ENCODE data around the gene NDUFB11. TPM values are rescaled to one million over a fixed set of nuclear protein-coding genes. Genes with fewer than 3 reads are reported as not detected.

Gene NDUFB11
- 60.7 and 78.8 TPM in 2 replicates for total RNA-seq

DNA sequence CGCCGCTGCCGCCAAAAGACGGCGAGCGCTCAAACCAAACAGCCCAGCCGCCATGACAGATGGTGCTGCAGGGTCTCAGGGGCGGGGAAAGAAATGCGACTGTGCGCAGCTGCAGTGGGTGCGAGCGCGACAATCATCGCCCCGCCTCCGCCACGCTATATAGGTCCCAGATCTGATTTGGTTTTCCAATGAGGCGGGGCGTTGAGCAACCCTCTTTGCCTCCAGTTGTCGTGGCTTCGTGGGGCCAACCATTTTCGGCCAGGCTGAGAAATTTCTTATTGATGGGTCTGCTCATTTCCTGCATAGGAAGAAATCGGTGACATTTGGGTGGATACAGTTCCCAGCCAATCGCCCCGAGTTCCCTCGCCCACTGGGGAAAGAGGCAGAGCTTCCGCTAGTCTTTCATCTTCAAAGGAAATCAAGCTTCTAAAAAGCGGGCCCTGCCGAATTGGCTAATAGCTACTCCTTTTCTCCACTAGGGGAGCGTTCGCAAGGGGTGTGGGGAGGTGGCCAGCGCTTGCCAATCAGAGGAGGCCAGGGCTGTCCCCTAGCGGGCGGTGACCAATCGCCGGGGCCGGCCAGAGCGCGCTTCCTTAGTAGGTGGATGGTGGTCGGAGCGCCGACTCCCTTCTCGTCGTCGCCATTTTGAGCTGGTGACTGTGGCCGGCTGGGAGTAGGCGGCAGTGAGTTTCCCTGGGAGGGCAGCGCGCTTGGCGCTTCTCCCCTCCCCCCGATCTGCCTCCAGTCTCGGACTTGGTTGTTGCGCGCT is at the start of gene NDUFB11, which contains the start of gene RBM10:
TSS of gene NDUFB11 (minus strand) at position 77 of the 769 bp plus-strand sequence. CDS start at position 54, 23 bp downstream.
TSS of gene RBM10 (plus strand) at position 596 of the 769 bp plus-strand sequence. CDS start 2,261 bp downstream, outside the sequence.
- DNase-seq (ENCODE audit: extremely low read depth, low read depth, low spot score), result peak; percentile 60

DNA sequence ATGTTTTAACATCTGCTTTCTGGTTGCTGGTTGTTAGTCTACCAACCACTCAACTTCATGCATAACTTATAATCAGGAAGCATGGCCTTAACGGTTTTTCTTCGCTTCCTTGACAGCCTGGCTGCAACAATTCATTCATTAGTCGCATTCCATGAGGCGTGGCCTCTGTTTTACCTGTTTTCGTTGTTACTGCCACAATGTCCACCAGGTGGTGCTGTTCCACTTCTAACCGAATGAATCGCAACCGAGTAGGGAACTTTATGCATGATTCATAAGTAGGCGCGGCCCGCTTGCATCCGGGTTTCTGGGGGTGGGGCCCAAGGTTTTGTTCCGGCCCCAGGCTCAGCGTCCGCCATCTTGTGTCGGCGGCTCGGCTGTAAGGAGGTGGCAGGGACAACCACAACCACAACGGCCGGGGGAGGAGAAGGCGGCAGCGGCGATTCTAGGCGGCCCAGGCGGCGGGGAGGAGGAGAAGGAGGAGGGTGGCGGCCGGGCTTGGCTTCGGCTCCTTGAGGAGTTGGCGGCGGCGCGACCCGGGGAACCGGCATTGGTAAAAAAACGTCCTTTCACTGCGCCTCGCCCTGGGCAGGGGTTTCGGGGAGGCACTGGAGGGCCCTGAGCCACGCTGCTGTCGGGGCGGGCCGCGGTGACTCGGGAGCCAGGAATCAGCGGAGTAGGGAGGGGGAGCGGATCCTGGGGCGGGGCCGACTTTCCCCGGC is 49.1 kb upstream of the NDUFB11 start, which contains the start of gene UBA1:
TSS of gene UBA1 (plus strand) at position 355 of the 719 bp plus-strand sequence. CDS start 4,974 bp downstream, outside the sequence.
- peak; percentile 97 for DNase-seq (ENCODE audit: extremely low read depth, low read depth, low spot score)

DNA sequence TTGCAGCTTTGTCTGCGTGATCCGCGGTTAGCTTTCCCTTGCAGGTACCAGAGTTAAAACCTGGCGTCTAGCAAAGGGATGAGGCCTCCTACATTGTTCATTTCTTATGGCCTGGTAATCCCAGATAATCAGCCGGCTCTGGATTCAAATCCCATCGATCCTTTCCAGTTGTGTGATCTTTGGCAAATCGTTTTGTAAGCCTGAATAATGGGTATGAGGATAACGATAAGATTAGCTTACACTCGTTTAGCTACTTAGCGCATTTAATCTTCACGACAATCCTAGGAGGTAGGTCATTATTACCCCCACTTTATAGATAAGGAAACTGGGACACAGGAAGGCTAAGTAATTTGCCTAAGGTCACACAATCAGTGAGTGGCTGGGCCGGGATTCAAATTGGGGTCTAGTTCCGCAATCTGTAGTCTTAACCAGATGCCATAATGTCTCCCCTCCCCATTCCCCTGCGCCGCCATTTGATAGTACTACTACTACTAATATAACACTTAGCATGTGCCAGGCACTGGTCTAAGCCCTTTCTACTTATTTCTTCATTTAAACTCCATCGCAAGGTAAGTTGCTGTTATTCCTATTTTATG is 47.4 kb upstream of the NDUFB11 start:
- no peak for DNase-seq (ENCODE audit: extremely low read depth, low read depth, low spot score)

- DNase-seq (ENCODE audit: extremely low read depth, low read depth, low spot score), result no peak
Measured at GRCh38 chrX:47191331-47191730, 46.8 kb upstream of the NDUFB11 start.

GRCh38 chrX:47190445-47191269 is 46.2 kb upstream of the NDUFB11 start:
- peak; percentile 39 for DNase-seq (ENCODE audit: extremely low read depth, low read depth, low spot score)

DNA sequence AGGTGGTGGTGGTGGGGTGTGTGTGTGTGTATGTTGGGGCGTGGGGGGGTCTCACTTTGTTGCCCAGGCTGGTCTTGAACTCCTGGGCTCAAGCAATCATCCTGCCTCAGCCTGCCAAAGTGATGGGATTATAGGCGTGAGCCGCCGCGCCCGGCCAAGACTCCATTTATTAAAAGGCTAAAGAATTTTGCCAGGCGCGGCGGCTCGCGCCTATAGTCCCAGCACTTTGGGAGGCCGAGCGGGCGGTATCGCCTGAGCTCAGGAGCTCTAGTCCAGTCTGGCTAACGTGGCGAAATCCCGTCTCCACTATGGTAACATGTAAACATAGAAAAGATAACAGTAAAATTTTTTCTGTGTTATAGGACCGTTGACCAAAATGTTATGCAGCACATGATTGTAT is 45.4 kb upstream of the NDUFB11 start:
- DNase-seq (ENCODE audit: extremely low read depth, low read depth, low spot score), result no peak

DNA sequence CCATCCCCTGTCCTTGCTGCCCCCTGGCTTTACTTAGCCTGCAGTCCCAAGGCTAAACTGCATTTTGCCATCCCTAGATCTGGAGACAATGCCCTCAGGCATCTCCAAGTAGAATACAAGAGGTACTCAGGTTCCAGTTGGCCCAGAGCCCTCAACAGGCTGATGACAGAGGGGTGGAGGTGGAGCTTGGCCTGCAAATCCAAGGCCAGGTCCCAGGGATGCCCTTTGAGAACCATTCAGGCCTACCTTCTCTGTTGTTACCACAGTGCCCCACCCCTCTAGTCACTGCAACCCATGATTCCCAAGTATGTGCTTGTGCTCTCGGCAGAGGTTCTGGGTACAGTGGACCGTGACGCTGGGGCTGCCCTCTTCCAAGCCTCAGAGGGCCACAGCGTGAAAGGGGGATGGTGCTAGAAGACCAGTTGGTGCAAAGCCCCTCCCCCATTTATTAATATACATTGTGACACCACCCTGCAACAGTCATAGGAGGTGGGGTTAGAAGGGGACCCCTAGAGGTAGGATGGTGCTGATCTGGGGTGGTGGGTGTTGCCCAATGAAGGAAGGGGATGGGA is 42.7 kb upstream of the NDUFB11 start:
- no peak for DNase-seq (ENCODE audit: extremely low read depth, low read depth, low spot score)

DNA sequence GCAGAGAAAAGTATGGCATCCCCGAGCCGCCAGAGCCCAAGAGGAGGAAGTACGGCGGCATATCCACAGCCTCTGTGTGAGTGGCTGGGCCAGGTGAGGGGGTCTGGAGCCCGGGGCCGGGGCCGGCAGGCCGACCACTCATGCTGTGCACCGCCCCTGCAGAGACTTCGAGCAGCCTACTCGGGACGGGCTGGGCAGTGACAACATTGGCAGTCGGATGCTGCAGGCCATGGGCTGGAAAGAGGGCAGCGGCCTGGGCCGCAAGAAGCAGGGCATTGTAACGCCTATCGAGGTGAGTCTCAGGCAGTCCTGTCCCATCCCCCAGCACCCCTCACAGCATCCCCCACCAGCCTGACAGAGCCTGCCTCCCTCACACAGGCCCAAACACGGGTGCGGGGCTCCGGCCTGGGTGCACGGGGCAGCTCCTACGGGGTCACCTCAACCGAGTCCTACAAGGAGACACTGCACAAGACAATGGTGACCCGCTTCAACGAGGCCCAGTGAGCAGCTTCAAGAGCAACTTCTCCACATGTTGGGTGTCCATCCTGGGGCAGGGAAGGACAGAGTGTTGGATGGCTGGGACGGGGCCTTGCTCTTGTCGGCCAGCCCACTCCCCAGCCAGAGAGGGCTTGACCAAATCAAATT is 41.7 kb upstream of the NDUFB11 start:
- no peak for DNase-seq (ENCODE audit: extremely low read depth, low read depth, low spot score)

- no peak for DNase-seq (ENCODE audit: extremely low read depth, low read depth, low spot score)
Measured at GRCh38 chrX:47185241-47185640, 40.7 kb upstream of the NDUFB11 start.

DNA sequence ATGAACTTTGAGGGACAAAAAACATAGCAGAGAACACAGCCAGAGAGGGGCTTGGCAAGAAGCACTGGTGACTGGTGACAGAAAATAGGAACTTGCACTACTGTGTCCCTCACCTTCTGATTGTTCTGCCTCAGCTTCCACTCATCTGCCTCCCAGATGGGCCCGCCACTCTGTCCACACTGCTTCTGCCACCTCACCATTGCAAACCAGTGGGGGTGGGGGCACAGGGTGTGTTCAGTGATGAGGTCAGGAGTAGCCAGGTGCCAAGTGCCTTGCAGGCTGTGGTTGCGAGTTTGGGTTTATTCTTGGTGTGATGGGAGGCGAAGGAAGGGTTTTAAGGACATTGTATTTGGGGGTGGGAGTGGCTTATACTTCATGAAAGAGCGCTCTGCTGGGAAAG is 40.0 kb upstream of the NDUFB11 start:
- no peak for DNase-seq (ENCODE audit: extremely low read depth, low read depth, low spot score)

DNA sequence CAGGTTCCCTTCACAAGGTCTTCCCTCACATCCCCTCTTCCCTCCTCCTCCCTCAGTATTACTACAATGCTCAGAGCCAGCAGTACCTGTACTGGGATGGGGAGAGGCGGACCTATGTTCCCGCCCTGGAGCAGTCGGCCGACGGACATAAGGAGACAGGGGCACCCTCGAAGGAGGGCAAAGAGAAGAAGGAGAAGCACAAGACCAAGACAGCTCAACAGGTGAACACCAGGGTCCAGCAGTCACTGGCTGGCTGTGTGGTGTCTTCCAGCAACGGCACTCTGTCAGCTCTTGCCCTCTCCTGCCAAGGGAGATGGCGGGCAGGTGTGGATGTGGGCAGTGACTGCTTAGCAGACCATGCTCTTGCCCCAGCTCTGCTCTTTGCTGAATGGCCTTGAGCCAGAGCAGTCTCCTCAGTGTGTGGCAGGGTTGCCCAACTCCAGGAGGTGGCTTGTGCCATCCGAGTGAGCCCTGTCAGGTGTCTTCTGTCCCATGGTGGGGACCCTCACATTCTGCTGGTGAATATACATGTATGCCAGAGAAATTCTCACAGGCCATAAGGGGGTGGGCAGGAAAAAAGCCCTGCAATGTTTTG is 37.7 kb upstream of the NDUFB11 start:
- no peak for DNase-seq (ENCODE audit: extremely low read depth, low read depth, low spot score)

DNA sequence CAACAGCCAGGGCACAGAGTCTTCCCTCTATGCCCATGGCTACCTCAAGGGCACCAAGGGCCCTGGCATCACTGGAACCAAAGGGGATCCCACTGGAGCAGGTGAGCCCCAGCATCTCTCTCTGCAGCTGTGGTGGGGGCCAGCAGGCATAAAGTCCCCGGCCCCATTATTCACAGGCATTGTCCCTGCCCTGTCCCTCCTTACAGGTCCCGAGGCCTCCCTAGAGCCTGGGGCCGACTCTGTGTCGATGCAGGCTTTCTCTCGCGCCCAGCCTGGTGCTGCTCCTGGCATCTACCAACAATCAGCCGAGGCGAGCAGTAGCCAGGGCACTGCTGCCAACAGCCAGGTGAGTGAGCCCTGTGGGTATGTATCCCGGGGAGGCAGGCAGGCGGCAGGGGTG is 36.8 kb upstream of the NDUFB11 start:
- DNase-seq (ENCODE audit: extremely low read depth, low read depth, low spot score), result no peak

- DNase-seq (ENCODE audit: extremely low read depth, low read depth, low spot score), result no peak
Measured at GRCh38 chrX:47180346-47180745, 35.8 kb upstream of the NDUFB11 start.

DNA sequence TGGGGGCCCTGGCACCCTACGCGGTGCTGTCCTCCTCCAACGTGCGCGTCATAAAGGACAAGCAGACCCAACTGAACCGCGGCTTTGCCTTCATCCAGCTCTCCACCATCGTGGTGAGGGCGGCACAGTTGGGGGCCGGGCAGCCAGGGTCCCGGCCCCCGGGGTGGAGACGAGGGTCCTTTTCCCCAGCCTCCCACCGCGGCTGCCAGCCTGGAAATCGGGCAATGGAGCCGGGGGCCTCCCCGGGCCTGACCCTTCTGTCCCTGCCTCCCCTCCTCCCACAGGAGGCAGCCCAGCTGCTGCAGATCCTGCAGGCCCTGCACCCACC is 35.4 kb upstream of the NDUFB11 start:
- no peak for DNase-seq (ENCODE audit: extremely low read depth, low read depth, low spot score)

DNA sequence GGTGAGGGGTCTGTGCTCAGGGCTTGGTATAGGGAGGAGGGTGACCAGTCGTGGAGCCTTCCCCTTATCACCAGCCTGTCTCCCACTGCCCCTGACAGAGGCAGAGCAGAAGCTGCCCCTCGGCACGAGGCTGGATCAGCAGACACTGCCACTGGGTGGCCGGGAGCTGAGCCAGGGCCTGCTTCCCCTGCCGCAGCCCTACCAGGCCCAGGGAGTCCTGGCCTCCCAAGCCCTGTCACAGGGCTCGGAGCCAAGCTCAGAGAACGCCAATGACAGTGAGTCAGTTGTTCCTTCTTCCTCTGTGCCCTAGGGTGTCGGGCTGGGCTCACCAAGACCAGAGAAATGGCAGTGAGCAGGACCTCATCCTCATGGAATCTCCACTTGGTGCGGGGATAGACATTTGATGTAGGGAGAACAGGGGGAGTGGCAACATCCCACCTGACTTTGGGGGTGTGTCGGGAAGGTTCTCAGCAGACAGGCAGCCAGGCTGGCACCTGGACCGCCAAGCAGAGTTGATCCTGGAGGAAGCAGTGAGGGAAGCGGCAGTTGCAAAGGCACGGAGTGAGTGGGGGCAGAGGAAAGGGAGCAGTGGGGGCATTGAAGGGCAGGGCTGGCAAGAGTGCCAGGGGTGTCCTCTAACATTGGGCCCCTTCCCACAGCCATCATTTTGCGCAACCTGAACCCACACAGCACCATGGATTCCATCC is 34.9 kb upstream of the NDUFB11 start:
- no peak for DNase-seq (ENCODE audit: extremely low read depth, low read depth, low spot score)

GRCh38 chrX:47178337-47178736 is 33.8 kb upstream of the NDUFB11 start:
- no peak for DNase-seq (ENCODE audit: extremely low read depth, low read depth, low spot score)

DNA sequence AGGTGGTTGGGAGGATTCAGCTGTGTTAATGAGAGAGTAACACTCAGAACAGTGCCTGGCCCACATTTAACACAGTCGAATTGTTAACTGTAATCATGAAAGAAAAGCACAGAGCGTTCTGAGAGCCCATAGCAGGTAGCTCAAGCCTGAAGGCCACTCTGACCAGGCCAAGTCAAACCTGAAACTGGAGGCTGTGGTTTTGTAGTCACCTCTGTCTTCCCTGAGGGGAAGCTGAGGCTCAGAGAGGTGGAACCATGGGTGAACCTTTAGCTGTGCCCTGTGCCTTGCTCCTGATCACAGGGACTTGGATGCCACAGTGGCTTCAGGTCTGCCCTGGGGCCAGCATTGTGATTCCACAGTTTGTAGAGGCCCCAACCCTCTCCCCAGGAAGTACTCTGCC is 32.6 kb upstream of the NDUFB11 start:
- DNase-seq (ENCODE audit: extremely low read depth, low read depth, low spot score), result no peak

DNA sequence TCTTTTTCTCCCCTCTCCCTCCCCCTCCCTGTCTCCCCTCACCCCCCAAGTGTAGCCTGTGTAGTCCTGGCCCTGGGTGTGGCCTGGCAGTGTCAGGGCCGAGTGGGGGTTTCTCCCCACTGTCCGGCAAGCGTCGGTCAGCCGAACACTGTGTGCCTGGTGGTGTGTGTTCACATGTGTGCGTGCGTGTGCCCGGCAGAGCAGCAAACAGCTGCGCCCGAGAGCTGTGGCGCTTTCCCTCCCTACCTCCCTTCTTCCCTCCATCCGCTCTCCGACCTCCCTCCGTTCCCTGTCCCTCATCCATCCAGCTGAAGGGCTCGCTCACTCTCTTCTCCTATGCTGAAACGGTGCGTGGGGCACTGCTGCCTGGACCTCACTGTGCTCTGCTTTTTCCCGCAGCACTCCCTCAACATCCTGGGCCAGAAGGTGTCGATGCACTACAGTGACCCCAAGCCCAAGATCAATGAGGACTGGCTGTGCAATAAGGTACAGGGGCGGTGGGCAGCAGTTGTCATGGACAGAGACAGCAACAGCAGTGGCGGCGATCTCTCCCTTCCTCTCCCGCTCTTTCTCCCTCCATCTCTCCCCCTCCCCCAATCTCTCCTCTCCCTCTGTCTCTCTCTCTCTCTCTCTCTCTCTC is 31.7 kb upstream of the NDUFB11 start:
- no peak for DNase-seq (ENCODE audit: extremely low read depth, low read depth, low spot score)
